ENCODE measurements around the gene CCNY.

Gene CCNY

DNA sequence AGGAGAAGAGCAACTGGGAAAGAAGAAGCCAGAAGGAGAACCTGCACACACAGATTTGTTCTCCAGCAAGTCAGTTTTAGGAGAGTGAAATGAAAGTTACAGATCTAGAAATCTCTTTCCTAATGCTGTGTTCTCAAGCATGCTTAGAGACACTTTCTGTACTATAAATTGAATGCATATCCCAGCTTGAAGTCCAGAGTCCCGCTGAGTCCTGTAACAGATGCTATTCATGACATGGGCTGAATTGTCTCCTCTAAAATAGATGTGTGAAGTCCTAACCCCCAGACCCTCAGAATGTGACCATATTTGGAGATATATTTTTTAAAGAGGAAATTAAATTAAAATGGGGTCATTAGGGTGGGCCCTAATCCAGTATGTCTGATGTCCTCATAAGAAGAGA lies 222.0 kb downstream of the CCNY start:
- DNase-seq: no peak
- no peak overlapping the region for H2AFZ ChIP-seq (ENCODE audit: low read length)
- H3K27ac ChIP-seq (ENCODE audit: low read length): no peak overlapping the region
- H3K36me3 ChIP-seq (replicated peaks; ENCODE audit: insufficient read depth, low read length): no peaks in the 10 kb centered on the region
- H3K9ac ChIP-seq (ENCODE audit: low read length): no peak overlapping the region
- no peaks in the 10 kb centered on the region for H3K9me3 ChIP-seq (replicated peaks; ENCODE audit: insufficient read depth, low read length)
- no peaks in the 10 kb centered on the region for H3K27me3 ChIP-seq (replicated peaks; ENCODE audit: insufficient read depth, low read length)
- no peak overlapping the region for H3K4me2 ChIP-seq (ENCODE audit: low read depth, low read length)
- H4K20me1 ChIP-seq (ENCODE audit: insufficient read depth, low read length): no peaks in the 10 kb centered on the region
- no peaks in the 10 kb centered on the region for H3K9me2 ChIP-seq (replicated peaks; ENCODE audit: insufficient read depth, low read length)
- H3K4me3 ChIP-seq (ENCODE audit: low read length): no peak overlapping the region
- H3K4me1 ChIP-seq (ENCODE audit: low read length): peaks cover 7% of the 10 kb centered on the region; the same call in 1 of the 2 replicates
- no peaks in the 10 kb centered on the region for H3F3A ChIP-seq (ENCODE audit: insufficient read depth, low read length)
- TF ChIP-seq, protein P1, sequence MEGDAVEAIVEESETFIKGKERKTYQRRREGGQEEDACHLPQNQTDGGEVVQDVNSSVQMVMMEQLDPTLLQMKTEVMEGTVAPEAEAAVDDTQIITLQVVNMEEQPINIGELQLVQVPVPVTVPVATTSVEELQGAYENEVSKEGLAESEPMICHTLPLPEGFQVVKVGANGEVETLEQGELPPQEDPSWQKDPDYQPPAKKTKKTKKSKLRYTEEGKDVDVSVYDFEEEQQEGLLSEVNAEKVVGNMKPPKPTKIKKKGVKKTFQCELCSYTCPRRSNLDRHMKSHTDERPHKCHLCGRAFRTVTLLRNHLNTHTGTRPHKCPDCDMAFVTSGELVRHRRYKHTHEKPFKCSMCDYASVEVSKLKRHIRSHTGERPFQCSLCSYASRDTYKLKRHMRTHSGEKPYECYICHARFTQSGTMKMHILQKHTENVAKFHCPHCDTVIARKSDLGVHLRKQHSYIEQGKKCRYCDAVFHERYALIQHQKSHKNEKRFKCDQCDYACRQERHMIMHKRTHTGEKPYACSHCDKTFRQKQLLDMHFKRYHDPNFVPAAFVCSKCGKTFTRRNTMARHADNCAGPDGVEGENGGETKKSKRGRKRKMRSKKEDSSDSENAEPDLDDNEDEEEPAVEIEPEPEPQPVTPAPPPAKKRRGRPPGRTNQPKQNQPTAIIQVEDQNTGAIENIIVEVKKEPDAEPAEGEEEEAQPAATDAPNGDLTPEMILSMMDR (IDR thresholded peaks at IDR 0.05; ENCODE audit: low read length): no peak
- TF ChIP-seq EZH2 (optimal IDR thresholded peaks at IDR 0.05; ENCODE audit: low read depth, low read length): no peak
- TF ChIP-seq EZH2phosphoT487 (IDR thresholded peaks at IDR 0.05; ENCODE audit: low read length): no peak
- H3K79me2 ChIP-seq (ENCODE audit: low read length): no peaks in the 10 kb centered on the region

DNA sequence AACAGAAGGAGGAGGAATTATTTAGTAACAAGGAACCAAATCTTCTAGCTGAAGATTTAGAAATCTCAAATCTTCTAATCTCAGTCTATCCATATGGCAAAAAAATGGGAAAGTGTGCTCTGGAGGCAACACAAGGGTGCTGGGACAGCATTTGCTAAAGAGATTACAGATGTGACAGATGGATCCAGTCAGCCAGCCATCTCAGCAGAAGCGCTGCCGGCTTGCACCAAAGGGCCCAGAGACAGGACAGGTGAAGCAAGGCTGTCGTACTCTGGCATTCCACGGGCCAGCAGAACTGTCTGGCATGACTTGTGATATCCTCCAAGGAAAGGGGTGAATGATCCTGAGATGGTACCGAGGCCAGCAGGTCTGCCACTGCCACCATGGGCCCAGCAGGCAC lies 223.1 kb downstream of the CCNY start:
- H3K4me1 ChIP-seq (ENCODE audit: low read length): peaks cover 5% of the 10 kb centered on the region; the same call in 1 of the 2 replicates
- H3K79me2 ChIP-seq (ENCODE audit: low read length): no peaks in the 10 kb centered on the region
- H3K4me3 ChIP-seq (ENCODE audit: low read length): no peak overlapping the region
- no peaks in the 10 kb centered on the region for H3K9me2 ChIP-seq (replicated peaks; ENCODE audit: insufficient read depth, low read length)
- no peaks in the 10 kb centered on the region for H4K20me1 ChIP-seq (ENCODE audit: insufficient read depth, low read length)
- TF ChIP-seq EZH2 (optimal IDR thresholded peaks at IDR 0.05; ENCODE audit: low read depth, low read length) (no peak), EZH2phosphoT487 (IDR thresholded peaks at IDR 0.05; ENCODE audit: low read length) (no peak)
- TF ChIP-seq, protein P1 (IDR thresholded peaks at IDR 0.05; ENCODE audit: low read length): no peak
- no peaks in the 10 kb centered on the region for H3K27me3 ChIP-seq (replicated peaks; ENCODE audit: insufficient read depth, low read length)
- no peak for DNase-seq
- no peak overlapping the region for H2AFZ ChIP-seq (ENCODE audit: low read length)
- no peak overlapping the region for H3K9ac ChIP-seq (ENCODE audit: low read length)
- no peaks in the 10 kb centered on the region for H3K36me3 ChIP-seq (replicated peaks; ENCODE audit: insufficient read depth, low read length)
- H3K27ac ChIP-seq (ENCODE audit: low read length): no peak overlapping the region
- H3K4me2 ChIP-seq (ENCODE audit: low read depth, low read length): no peak overlapping the region
- no peaks in the 10 kb centered on the region for H3K9me3 ChIP-seq (replicated peaks; ENCODE audit: insufficient read depth, low read length)
- H3F3A ChIP-seq (ENCODE audit: insufficient read depth, low read length): no peaks in the 10 kb centered on the region

DNA sequence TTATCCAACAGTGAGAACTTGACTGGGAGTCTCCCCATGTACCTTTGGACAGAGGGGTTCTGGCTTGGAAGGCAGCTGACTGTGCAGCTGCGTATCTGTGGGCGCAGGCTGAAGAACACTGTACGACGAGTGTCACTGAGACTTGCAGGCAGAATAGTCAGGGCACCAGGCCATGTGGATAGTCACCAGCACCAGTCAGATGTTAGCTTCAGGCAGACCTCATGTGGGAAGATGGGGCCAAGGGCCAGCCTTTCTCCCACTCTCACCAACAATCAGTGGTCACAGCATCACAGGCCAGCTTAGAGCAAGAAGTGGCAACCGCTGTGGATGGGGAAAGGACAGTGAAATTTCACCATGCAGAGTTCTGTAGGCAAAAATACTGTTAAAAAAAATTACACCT lies 225.4 kb downstream of the CCNY start:
- Histone ChIP-seq H3K4me2 (ENCODE audit: low read depth, low read length) (no peak overlapping the region), H3K79me2 (ENCODE audit: low read length) (no peaks in the 10 kb centered on the region), H3K4me3 (ENCODE audit: low read length) (no peak overlapping the region), H3K9me2 (replicated peaks; ENCODE audit: insufficient read depth, low read length) (no peaks in the 10 kb centered on the region), H3K36me3 (replicated peaks; ENCODE audit: insufficient read depth, low read length) (no peaks in the 10 kb centered on the region), H3K9ac (ENCODE audit: low read length) (no peak overlapping the region), H2AFZ (ENCODE audit: low read length) (no peak overlapping the region), H4K20me1 (ENCODE audit: insufficient read depth, low read length) (no peaks in the 10 kb centered on the region), H3K9me3 (replicated peaks; ENCODE audit: insufficient read depth, low read length) (no peaks in the 10 kb centered on the region), H3K4me1 (ENCODE audit: low read length) (no peaks in the 10 kb centered on the region), H3K27me3 (replicated peaks; ENCODE audit: insufficient read depth, low read length) (no peaks in the 10 kb centered on the region), H3K27ac (ENCODE audit: low read length) (no peak overlapping the region), H3F3A (ENCODE audit: insufficient read depth, low read length) (no peaks in the 10 kb centered on the region)
- no peak for DNase-seq
- TF ChIP-seq EZH2 (optimal IDR thresholded peaks at IDR 0.05; ENCODE audit: low read depth, low read length): no peak

DNA sequence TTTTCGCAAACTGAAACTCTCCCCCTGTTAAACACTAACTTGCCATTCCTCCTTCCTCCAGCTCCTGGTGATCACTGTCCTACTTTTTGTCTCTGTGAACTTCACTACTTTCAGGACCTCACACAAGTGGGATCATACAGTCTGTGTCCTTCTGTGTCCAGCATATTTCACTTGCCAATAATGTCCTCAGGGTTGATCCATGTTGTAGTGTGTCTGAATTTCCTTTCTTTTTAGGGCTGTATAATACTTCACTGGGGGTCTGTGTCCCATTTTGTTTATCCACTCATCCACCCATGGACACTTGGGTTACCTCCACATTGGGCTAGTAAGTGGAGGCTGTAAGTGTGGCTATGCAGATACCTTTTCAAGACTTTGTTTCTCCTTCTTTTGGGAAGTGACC lies 226.1 kb downstream of the CCNY start:
- Histone ChIP-seq H3K27me3 (replicated peaks; ENCODE audit: insufficient read depth, low read length) (no peaks in the 10 kb centered on the region), H3K4me1 (ENCODE audit: low read length) (no peaks in the 10 kb centered on the region), H3K36me3 (replicated peaks; ENCODE audit: insufficient read depth, low read length) (no peaks in the 10 kb centered on the region), H4K20me1 (ENCODE audit: insufficient read depth, low read length) (no peaks in the 10 kb centered on the region), H3F3A (ENCODE audit: insufficient read depth, low read length) (no peaks in the 10 kb centered on the region), H3K79me2 (ENCODE audit: low read length) (no peaks in the 10 kb centered on the region), H3K4me3 (ENCODE audit: low read length) (no peak overlapping the region), H2AFZ (ENCODE audit: low read length) (no peak overlapping the region), H3K4me2 (ENCODE audit: low read depth, low read length) (no peak overlapping the region), H3K27ac (ENCODE audit: low read length) (no peak overlapping the region), H3K9ac (ENCODE audit: low read length) (no peak overlapping the region), H3K9me2 (replicated peaks; ENCODE audit: insufficient read depth, low read length) (no peaks in the 10 kb centered on the region), H3K9me3 (replicated peaks; ENCODE audit: insufficient read depth, low read length) (no peaks in the 10 kb centered on the region)
- TF ChIP-seq, protein P1 (IDR thresholded peaks at IDR 0.05; ENCODE audit: low read length): no peak
- TF ChIP-seq EZH2phosphoT487 (IDR thresholded peaks at IDR 0.05; ENCODE audit: low read length) (no peak), EZH2 (optimal IDR thresholded peaks at IDR 0.05; ENCODE audit: low read depth, low read length) (no peak)
- no peak for DNase-seq

Data from MM.1S (cell line).